Measurements from ENCODE around the gene HBM.

DNA sequence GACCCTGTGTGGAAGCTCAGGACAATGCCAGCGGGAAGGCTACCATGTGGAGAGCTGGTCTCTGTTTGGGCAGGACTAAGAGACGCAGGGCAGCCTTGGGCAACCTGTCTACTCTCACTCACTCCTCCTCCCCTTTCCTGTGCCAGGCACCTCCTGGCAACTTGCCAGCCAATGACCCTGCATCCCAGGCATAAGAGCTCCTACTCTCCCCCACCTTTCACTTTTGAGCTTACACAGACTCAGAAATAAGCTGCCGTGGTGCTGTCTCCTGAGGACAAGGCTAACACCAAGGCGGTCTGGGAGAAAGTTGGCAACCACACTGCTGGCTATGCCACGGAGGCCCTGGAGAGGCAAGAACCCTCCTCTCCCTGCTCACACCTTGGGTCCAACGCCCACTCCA lies 2.6 kb downstream of the HBM start:
- TF ChIP-seq, protein P1, sequence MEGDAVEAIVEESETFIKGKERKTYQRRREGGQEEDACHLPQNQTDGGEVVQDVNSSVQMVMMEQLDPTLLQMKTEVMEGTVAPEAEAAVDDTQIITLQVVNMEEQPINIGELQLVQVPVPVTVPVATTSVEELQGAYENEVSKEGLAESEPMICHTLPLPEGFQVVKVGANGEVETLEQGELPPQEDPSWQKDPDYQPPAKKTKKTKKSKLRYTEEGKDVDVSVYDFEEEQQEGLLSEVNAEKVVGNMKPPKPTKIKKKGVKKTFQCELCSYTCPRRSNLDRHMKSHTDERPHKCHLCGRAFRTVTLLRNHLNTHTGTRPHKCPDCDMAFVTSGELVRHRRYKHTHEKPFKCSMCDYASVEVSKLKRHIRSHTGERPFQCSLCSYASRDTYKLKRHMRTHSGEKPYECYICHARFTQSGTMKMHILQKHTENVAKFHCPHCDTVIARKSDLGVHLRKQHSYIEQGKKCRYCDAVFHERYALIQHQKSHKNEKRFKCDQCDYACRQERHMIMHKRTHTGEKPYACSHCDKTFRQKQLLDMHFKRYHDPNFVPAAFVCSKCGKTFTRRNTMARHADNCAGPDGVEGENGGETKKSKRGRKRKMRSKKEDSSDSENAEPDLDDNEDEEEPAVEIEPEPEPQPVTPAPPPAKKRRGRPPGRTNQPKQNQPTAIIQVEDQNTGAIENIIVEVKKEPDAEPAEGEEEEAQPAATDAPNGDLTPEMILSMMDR (IDR thresholded peaks at IDR 0.05; ENCODE audit: borderline replicate concordance, extremely low read depth, low read length, poor library complexity, severe bottlenecking) = no peak
- no peak for TF ChIP-seq EZH2 (IDR thresholded peaks at IDR 0.05; ENCODE audit: borderline replicate concordance, low read depth, low read length, severe bottlenecking)
